Occipital lobe (tissue), 3 donors: ENCODE results near the gene MLLT1. TPM values are rescaled to one million over a fixed set of nuclear protein-coding genes. Genes with fewer than 3 reads are reported as not detected.

Experiments used
- DNase-seq: peaks from one replicate; lab custom pipeline; 2025; lab: John Stamatoyannopoulos, UW
- small RNA-seq: library from RNA; depleted of rRNA; stranded (forward); fragments of <200 nt; gene quantifications from one replicate; pipeline ENCODE3, GENCODE V24; 2014
- total RNA-seq: library from RNA; depleted of rRNA; stranded (reverse); fragments of >200 nt; gene quantifications from one replicate; pipeline ENCODE4 v1.2.3, GENCODE V29; 2014

MLLT1 gene
- total RNA-seq, 1 donor from 2014 or later, result 8.6 TPM

DNA sequence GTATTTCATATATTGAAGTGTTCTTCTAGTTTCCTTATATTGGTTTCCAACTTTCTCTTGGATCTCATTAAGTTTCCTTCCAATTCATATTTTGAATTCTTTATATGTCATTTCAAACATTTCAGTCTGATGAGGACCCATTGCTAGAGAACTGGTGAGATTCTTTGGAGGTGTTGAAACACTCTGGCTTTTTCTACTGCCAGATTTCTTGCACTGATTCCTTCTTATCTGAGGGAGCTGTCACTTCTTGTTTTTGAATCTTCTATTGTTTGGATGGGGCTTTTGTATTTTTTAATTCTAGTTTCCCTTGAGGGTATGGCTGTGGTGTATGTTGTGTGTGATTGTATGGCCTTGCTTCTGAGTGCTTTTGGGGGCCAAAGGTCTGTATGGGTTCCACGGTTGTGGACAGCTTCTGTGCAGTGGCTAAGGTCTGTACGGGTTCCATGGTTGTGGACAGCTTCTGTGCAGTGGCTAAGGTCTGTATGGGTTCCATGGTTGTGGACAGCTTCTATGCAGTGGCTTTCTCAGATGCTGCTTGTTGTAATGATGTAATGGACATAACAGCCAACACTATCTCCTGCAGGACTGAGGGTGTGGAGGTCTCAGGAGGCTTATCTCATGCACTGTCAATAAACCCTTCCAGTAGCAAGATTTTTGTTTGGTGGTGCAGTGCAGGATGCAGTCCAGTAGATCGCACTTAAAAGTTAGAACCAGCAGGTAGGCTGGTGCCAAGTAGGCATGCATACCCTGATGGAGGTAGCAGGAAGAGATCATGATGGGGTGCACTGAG, 107.5 kb downstream of the MLLT1 start:
- no peak for DNase-seq

DNA sequence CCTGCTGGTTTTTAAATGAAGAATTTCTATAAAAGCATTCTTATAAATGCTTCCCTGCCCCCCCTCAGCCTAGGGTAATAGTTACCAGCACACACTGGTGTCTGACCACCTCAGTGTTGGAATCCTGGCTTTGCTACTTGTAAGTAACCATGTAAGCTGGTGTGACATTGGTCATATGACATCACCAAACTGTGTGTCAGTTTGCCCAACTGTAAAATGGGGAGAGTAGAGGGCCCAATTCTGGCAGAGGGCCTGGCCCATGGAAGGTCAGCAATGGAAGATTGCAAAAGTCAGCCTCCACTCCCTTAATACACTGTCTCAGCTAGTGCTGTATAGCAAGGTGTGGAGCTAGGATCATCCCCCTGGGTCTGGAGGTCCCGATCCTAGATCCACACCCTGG, 112.7 kb downstream of the MLLT1 start:
- no peak for DNase-seq

DNA sequence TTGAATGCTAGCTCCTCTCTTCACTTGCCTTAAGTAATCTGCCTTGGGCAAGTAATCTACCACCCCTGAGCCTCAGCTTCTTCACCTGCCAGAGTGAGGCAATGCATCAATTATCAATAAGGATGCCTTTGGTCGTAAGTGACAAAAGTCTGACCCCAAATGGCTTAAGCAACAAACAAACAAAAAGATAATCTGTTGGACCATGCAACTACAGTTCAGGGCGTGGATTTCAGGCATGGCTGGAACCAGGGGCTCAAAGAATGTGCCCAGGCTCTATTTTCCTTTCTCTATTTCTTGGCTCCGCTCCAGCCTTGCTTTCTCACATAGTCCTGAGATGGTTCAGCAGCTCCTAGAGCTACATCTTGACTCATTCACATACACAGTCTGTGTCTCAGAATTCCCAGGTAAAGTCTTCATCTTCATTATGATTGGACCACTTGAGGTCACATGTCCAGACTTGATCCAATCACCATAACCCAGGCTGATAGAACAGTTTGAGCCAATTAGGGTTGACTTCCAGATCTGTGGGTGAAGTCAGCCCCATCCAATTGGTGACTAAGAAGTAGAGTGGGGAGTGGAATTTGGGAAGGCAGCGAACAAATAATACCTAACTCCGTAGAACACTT, 114.8 kb downstream of the MLLT1 start:
- no peak for DNase-seq

- no peak for DNase-seq
Measured at GRCh38 chr19:6161271-6161850, 118.4 kb downstream of the MLLT1 start.

Small RNA genes lying within 50 kb of the gene (small RNA-seq; reads per million reads assigned to genes)
- gene AC011471.1, result not detected

Other genes starting within 250 kb of the MLLT1 start
- gene RFX2, start 169.5 kb downstream of the MLLT1 start, total RNA-seq, result 5.6 TPM
- 0.16 TPM for gene ACSBG2, start 144.3 kb downstream of the MLLT1 start, total RNA-seq
- gene ACER1, start 53.6 kb upstream of the MLLT1 start, total RNA-seq, result not detected
- 28.2 TPM for gene CLPP, start 81.6 kb upstream of the MLLT1 start, total RNA-seq
- gene ALKBH7, start 92.8 kb upstream of the MLLT1 start, total RNA-seq, result 21.2 TPM
- 3.6 TPM for gene PSPN, start 96.0 kb upstream of the MLLT1 start, total RNA-seq
- 36.0 TPM for gene GTF2F1, start 113.2 kb upstream of the MLLT1 start, total RNA-seq
- 73.6 TPM for gene KHSRP, start 144.8 kb upstream of the MLLT1 start, total RNA-seq
- gene SLC25A41, start 153.8 kb upstream of the MLLT1 start, total RNA-seq, result 1.6 TPM
- 42.6 TPM for gene SLC25A23, start 179.8 kb upstream of the MLLT1 start, total RNA-seq
- gene CRB3, start 184.3 kb upstream of the MLLT1 start, total RNA-seq, result not detected
- gene DENND1C, start 201.8 kb upstream of the MLLT1 start, total RNA-seq, result not detected
- 135 TPM for gene TUBB4A, start 222.3 kb upstream of the MLLT1 start, total RNA-seq